DMS79 treated with DMSO at 0.1 percent for 48 hours (cell line): Measurements from ENCODE around the gene ARFGAP2.
"Not testable (repeated sequence)": the region's sequence is repeated elsewhere in the genome, so short reads cannot be mapped to it uniquely, and the experiment has no call there.

Experiments used
- DNase-seq: peaks from one replicate; lab custom pipeline; 2025; lab: John Stamatoyannopoulos, UW

Gene ARFGAP2

GRCh38 chr11:47176328-47177228 is at the start of gene ARFGAP2:
Gene ARFGAP2 (minus strand): TSS chr11:47176879. CDS start chr11:47176853, 26 bp downstream.
- DNase-seq, result peak; percentile 87

GRCh38 chr11:47225552-47226400 is 49.1 kb upstream of the ARFGAP2 start:
- no peak for DNase-seq

DNA sequence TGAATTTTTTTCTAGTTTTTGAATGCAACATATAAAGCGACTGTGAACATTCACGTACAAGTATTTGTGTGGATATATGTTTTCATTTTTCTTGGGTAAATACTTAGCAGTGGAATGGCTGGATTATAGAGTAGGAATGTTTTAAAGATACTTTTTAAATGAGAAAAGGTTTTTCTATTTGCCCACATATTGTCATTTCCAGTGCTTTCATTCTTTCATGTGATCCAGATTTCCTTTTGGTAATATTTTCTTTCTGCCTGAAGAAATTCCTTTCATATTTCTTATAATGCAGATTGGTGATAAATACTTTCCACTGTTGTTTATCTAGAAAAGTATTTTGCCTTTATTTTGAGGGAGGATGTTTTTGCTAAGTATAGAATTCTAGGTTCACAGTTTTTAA is 46.0 kb upstream of the ARFGAP2 start:
- no peak for DNase-seq

DNA sequence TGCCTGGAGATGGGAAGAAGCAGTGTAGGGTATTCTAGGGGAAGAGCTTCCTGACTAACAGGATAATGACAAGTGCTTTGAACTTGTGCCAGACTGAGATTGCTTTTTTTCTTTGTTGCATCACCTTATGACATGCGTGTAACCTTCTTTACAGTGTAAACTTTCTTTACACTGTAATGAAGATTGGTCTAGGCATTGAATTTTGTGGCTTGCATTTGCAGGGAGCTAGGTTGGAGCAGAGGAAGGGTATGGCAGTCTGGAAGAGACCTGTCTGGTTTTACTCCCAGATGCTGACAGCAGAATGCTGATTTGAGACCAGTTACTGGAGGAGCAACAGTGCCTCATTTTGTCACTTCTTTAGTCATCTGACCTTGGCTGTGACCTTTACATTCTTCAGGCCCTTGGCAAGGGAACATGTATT is 43.7 kb upstream of the ARFGAP2 start:
- DNase-seq, result no peak

GRCh38 chr11:47216121-47216798 is 39.6 kb upstream of the ARFGAP2 start:
- DNase-seq, result peak; percentile 78

- DNase-seq, result peak; percentile 67
These were observed 38.8 kb upstream of the ARFGAP2 start for GRCh38 chr11:47215366-47215910.

DNA sequence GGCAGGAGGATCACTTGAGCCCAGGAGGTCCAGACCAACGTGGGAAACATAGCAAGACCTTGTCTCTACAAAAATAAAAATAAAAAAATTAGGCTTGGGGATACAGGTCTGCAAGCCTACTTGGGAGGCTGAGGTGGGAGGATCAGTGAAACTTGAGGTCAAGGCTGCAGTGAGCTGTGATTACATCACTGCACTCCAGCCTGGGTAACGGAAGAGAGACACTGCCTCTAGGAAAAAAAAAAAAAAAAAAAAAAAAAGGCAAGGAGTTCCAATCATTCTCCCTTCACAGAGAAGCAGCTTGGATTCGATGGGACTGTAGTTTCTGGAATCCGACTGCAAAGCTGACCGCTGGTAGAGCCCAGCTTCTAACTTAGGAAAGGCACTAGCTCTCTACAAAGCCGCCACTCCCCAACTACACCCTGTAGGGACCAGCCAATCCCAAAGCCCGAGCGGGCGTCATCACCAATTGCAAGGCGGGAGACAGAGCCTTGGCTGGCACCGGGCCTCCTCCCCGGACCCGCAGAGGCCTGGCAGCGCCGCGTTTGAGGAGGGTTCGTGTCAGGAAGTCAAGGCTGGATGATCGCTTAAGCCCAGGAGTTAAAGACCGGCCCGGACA is 37.4 kb upstream of the ARFGAP2 start:
- peak; percentile 91 for DNase-seq

GRCh38 chr11:47212938-47213337 is 36.3 kb upstream of the ARFGAP2 start:
- DNase-seq, result no peak

- DNase-seq, result no peak
These were observed 31.9 kb upstream of the ARFGAP2 start for GRCh38 chr11:47208628-47209027.

GRCh38 chr11:47208008-47208552 is 31.4 kb upstream of the ARFGAP2 start:
- DNase-seq, result not testable (repeated sequence)

GRCh38 chr11:47207459-47207858 is 30.8 kb upstream of the ARFGAP2 start:
- no peak for DNase-seq

DNA sequence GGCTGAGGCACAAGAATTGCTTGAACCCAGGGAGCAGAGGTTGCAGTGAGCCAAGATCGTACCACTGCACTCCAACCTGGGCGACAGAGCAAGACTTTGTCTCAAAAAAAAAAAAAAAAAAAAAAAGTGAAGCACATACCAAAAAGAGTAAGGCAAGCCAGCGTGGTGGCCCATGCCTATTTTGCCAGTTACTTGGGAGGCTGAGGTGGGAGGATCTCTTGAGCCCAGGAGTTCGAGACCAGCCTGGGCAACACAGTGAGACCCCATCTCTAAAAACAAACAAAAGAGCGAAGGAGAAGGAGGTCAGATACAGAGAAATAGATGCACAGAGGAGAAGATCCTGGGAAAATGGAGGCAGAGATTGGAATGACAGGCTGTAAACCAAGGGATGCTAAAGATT is 29.9 kb upstream of the ARFGAP2 start:
- not testable (repeated sequence) for DNase-seq

- no peak for DNase-seq
These were observed 27.9 kb upstream of the ARFGAP2 start for GRCh38 chr11:47204637-47204989.

GRCh38 chr11:47202576-47202975 is 25.9 kb upstream of the ARFGAP2 start:
- DNase-seq, result no peak

DNA sequence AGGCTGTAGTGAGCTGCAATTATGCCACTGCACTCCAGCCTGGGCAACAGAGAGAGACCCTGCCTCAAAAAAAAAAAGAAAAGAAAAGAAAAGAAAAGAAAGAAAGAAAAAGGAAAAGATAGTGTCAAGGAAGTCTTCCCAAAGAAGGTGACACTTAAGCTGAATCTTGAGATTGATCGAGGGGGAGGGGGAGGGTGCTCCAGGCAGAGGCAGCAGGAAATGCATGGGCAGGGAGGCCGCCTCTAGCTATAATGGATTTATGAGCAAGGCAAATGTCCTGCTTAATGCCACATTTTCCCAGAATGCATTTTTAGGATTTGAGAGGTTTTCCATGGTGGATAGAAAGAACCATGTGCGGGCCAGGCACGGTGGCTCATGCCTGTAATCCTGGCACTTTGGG is 24.3 kb upstream of the ARFGAP2 start:
- DNase-seq, result no peak

DNA sequence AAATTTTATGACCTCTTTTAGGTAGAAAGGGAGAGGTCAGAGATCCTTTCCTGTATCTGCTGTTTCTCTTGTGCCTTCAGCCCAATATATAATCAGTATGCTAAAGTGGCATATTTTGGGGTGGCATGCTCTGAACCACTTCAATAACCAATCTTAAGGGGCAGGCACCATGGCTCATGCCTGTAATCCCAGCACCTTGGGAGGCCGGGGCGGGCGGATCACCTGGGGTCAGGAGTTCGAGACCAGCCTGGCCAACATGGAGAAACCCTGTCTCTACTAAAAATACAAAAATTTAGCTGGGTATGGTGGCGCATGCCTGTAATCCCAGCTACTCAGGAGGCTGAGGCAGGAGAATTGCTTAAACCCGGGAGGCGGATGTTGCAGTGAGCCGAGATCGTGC is 21.5 kb upstream of the ARFGAP2 start:
- DNase-seq, result not testable (repeated sequence)

DNA sequence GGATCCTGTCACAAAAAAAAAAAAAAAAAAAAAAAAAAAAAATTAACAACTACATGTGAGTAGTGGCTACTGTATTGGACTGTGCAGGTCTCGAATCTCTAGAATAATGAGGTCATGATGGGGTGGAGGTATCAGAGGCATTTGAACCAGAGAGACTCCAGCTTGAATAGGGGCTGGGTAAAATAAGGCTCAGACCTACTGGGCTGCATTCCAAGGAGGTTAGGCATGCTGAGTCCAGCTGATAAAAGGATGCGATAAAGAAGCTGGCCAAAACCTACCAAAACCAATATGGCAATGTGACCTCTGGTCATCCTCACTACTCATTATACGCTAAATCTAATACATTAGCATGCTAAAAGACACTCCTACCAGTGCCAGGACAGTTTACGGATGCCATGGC is 15.4 kb upstream of the ARFGAP2 start:
- DNase-seq, result no peak

GRCh38 chr11:47191137-47191536 is 14.5 kb upstream of the ARFGAP2 start:
- not testable (repeated sequence) for DNase-seq

GRCh38 chr11:47189100-47189834 is 12.6 kb upstream of the ARFGAP2 start:
- DNase-seq, result peak; percentile 28

- DNase-seq, result no peak
These were observed 11.6 kb upstream of the ARFGAP2 start for GRCh38 chr11:47188259-47188658.

DNA sequence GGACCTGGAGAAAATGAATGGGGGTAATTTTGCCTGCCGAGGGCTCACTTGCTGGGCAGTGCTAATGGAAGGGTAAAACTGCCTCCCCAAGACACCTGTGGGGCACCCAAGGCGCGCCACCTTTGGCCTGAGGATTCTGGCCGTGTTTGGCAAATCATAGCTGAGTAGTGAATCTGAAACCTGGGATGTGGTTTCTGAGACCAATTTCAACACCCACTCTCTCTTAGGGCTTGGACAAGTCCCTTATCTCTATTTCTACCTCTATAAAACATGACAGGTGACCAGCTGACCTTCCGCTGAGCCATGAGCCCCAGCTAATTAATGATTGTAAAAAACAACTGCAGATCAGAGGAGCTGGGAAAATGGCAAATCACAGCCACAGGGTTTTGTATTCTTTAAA is 11.0 kb upstream of the ARFGAP2 start:
- DNase-seq, result no peak
